Measurements from ENCODE around the gene EDDM13. TPM values are rescaled to one million over a fixed set of nuclear protein-coding genes. Genes with fewer than 3 reads are reported as not detected.

Gene EDDM13
- total and polyA plus RNA-seq, 2 donors from 2014 or later = 0.54 to 1.6 TPM

DNA sequence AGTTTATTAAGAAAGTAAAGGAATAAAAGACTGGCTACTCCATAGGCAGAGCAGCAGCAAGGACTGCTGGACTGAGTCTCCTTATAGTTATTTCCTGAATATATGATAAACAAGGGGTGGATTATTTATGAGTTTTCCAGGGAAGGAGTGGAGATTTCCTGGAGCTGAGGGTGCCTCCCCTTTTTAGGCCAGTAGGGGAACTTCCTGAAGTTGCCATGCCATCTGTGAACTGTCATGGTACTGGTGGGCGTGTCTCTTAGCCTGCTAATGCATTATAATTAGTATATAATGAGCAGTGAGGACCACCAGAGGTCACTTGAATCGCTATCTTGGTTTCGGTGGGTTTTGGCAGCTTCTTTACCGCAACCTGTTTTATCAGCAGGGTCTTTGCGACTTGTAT, 28.6 kb downstream of the EDDM13 start:
- Histone ChIP-seq H3K4me3 (ENCODE audit: low read length in 3 of 3) (no peak overlapping the region), H3K27ac (ENCODE audit: low read depth in 2 of 2, low read length in 2 of 2) (peak overlapping the region in 1 of 2 donors; percentile 64), H3K9me3 (ENCODE audit: control insufficient read depth in 2 of 3, insufficient read depth in 1 of 3, low read length in 3 of 3) (no peaks in the 10 kb centered on the region), H3K36me3 (ENCODE audit: control insufficient read depth in 2 of 3, insufficient read depth in 3 of 3, low read length in 3 of 3) (peaks cover 2 to 9% (median 3%) of the 10 kb centered on the region in 3 donors), H3K9ac (ENCODE audit: low read length in 3 of 3) (no peak overlapping the region), H3K4me1 (ENCODE audit: control insufficient read depth in 2 of 3, insufficient read depth in 2 of 3, low read depth in 1 of 3, low read length in 3 of 3) (no peaks in the 10 kb centered on the region), H3K27me3 (ENCODE audit: control insufficient read depth, insufficient read depth, low read length) (no peaks in the 10 kb centered on the region)
- no peak for FAIRE-seq
- intact Hi-C loops (cut with DNase I) = no loop called here
- peak in 2 of 5 donors; percentile 26 to 75 for DNase-seq
- TF ChIP-seq CTCF (IDR thresholded peaks at IDR 0.05; ENCODE audit: borderline replicate concordance, extremely low read depth, insufficient read depth) = no peak

DNA sequence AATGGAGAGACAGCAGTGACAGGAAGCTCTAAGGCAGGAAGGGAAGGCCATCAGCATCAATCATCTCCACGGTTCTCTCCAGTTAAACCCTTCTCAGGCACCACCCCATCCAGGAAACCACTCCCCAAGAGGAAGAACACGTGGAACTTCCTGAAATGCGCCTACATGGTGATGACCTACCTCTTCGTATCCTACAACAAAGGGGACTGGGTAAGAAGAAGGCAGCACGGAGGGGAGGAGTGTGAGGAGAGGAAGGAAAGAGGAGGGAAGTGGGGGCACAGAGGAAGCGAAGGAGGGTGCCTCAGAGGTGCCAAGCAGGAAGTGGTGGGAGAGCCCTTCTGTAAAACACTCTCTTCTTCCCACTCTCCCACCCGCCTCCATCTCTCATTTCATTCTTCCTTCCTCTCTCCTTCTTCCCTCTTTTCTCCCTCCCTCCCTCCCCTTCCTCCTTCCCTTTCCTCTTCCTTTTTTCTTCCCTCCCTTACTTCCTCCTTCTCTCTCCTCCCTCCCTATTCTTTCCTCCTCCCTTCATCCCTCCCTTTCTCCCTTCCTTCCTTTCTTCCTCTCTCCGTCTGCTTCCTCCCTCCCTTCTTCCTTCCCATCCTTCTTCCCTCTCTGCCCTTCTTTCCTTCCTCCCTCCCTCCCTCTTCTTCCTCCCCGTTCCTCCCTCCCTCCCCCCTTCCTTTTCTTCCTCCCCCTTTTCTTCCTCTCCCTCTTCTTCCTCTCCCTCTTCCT, 29.5 kb downstream of the EDDM13 start:
- DNase-seq = peak in 1 of 5 donors; percentile 40
- TF ChIP-seq CTCF (IDR thresholded peaks at IDR 0.05; ENCODE audit: borderline replicate concordance, extremely low read depth, insufficient read depth) = no peak
- Histone ChIP-seq H3K9ac (ENCODE audit: low read length in 3 of 3) (no peak overlapping the region), H3K27me3 (ENCODE audit: control insufficient read depth, insufficient read depth, low read length) (no peaks in the 10 kb centered on the region), H3K4me1 (ENCODE audit: control insufficient read depth in 2 of 3, insufficient read depth in 2 of 3, low read depth in 1 of 3, low read length in 3 of 3) (no peaks in the 10 kb centered on the region), H3K4me3 (ENCODE audit: low read length in 3 of 3) (no peak overlapping the region), H3K27ac (ENCODE audit: low read depth in 2 of 2, low read length in 2 of 2) (peak overlapping the region; percentile 22 to 74), H3K36me3 (ENCODE audit: control insufficient read depth in 2 of 3, insufficient read depth in 3 of 3, low read length in 3 of 3) (peaks cover 2 to 8% (median 3%) of the 10 kb centered on the region in 3 donors), H3K9me3 (ENCODE audit: control insufficient read depth in 2 of 3, insufficient read depth in 1 of 3, low read length in 3 of 3) (no peaks in the 10 kb centered on the region)
- FAIRE-seq = no peak
- intact Hi-C loops (cut with DNase I) = no loop called here

GRCh38 chr19:56304243-56304642, 31.7 kb downstream of the EDDM13 start:
- no peak for FAIRE-seq
- Histone ChIP-seq H3K27ac (ENCODE audit: low read depth in 2 of 2, low read length in 2 of 2) (no peak overlapping the region), H3K9me3 (ENCODE audit: control insufficient read depth in 2 of 3, insufficient read depth in 1 of 3, low read length in 3 of 3) (no peaks in the 10 kb centered on the region), H3K36me3 (ENCODE audit: control insufficient read depth in 2 of 3, insufficient read depth in 3 of 3, low read length in 3 of 3) (peaks cover 2 to 10% (median 3%) of the 10 kb centered on the region in 3 donors), H3K4me3 (ENCODE audit: low read length in 3 of 3) (no peak overlapping the region), H3K27me3 (ENCODE audit: control insufficient read depth, insufficient read depth, low read length) (no peaks in the 10 kb centered on the region), H3K9ac (ENCODE audit: low read length in 3 of 3) (no peak overlapping the region), H3K4me1 (ENCODE audit: control insufficient read depth in 2 of 3, insufficient read depth in 2 of 3, low read depth in 1 of 3, low read length in 3 of 3) (no peaks in the 10 kb centered on the region)
- no peak for TF ChIP-seq CTCF (IDR thresholded peaks at IDR 0.05; ENCODE audit: borderline replicate concordance, extremely low read depth, insufficient read depth)
- intact Hi-C loops (cut with DNase I) = no loop called here
- no peak for DNase-seq

Data from kidney (tissue), 14 donors.